Common myeloid progenitor, CD34-positive (primary cell): ENCODE measurements around the gene FHL5.

Experiments
- CTCF ChIA-PET: fragments of 350-600 bp; sonication (Branson Sonifier 250); formaldehyde crosslinking; loops from one replicate; lab custom pipeline; 2021; ENCODE audit warnings: antibody characterized with exemption; lab: Charles Lee
- POLR2A ChIA-PET: fragments of 350-600 bp; sonication (Branson Sonifier 250); formaldehyde crosslinking; loops from one replicate; lab custom pipeline; 2021; ENCODE audit warnings: antibody characterized with exemption; lab: Charles Lee
- DNase-seq, 3 donors: peaks; one replicate each; pipeline versions ENCODE4 v3.0.0 to v3.0.0-alpha.2; 2013
- H3K27ac ChIP-seq, 2 experiments: 1 replicate in 1 of 2; 2 replicates in 1 of 2; pipeline ENCODE4 v1.7.0; 2013; ENCODE audit warnings: inconsistent platforms in 2 of 2, low read length in 2 of 2, mild to moderate bottlenecking in 2 of 2, low read depth in 1 of 2, moderate library complexity in 1 of 2; ENCODE audit not compliant: severe bottlenecking in 2 of 2, insufficient read depth in 1 of 2, poor library complexity in 1 of 2
- H3K27me3 ChIP-seq, 5 experiments: replicated peaks in 2 of 5; 1 replicate in 3 of 5; 2 replicates in 2 of 5; pipeline versions ENCODE4 v1.6.1 to v1.7.0; 2013; ENCODE audit warnings: low read length in 4 of 5, mild to moderate bottlenecking in 2 of 5, moderate library complexity in 2 of 5, inconsistent platforms in 1 of 5; ENCODE audit not compliant: insufficient read depth in 5 of 5, control insufficient read depth in 4 of 5
- H3K36me3 ChIP-seq, 4 experiments: 1 replicate in 2 of 4; 2 replicates in 2 of 4; pipeline versions ENCODE4 v1.6.1 to v1.7.0; 2013; ENCODE audit warnings: low read length in 3 of 4, control low read depth in 1 of 4, mild to moderate bottlenecking in 1 of 4; ENCODE audit not compliant: control insufficient read depth in 4 of 4, insufficient read depth in 4 of 4
- H3K4me1 ChIP-seq, 4 experiments: 1 replicate in 3 of 4; 2 replicates in 1 of 4; pipeline versions ENCODE4 v1.6.1 to v1.7.1; 2013; ENCODE audit warnings: low read length in 3 of 4, mild to moderate bottlenecking in 3 of 4, control low read depth in 1 of 4, inconsistent platforms in 1 of 4, moderate library complexity in 1 of 4; ENCODE audit not compliant: control insufficient read depth in 4 of 4, insufficient read depth in 4 of 4; ENCODE audit errors: control extremely low read depth in 1 of 4
- H3K4me3 ChIP-seq, 7 experiments: 1 replicate in 4 of 7; 2 replicates in 3 of 7; pipeline versions ENCODE4 v1.5.1 to v1.7.0; 2013; ENCODE audit warnings: mild to moderate bottlenecking in 7 of 7, low read length in 6 of 7, moderate library complexity in 6 of 7, inconsistent platforms in 2 of 7, low read depth in 2 of 7, control low read depth in 1 of 7; ENCODE audit not compliant: insufficient read depth in 4 of 7, control insufficient read depth in 1 of 7; ENCODE audit errors: extremely low read depth in 1 of 7
- H3K9me3 ChIP-seq, 5 experiments: 1 replicate in 4 of 5; 2 replicates in 1 of 5; pipeline versions ENCODE4 v1.6.1 to v1.7.1; 2013; ENCODE audit warnings: low read length in 4 of 5, mild to moderate bottlenecking in 2 of 5, inconsistent platforms in 1 of 5, low read depth in 1 of 5, moderate library complexity in 1 of 5; ENCODE audit not compliant: control insufficient read depth in 4 of 5, insufficient read depth in 2 of 5; ENCODE audit errors: control extremely low read depth in 1 of 5
- WGBS: methylation state at CpG from one replicate; pipeline ENCODE4 v1.1.5; 2013; ENCODE audit not compliant: insufficient coverage; 5-methylcytosine and 5-hydroxymethylcytosine counted together

The FHL5 gene

DNA sequence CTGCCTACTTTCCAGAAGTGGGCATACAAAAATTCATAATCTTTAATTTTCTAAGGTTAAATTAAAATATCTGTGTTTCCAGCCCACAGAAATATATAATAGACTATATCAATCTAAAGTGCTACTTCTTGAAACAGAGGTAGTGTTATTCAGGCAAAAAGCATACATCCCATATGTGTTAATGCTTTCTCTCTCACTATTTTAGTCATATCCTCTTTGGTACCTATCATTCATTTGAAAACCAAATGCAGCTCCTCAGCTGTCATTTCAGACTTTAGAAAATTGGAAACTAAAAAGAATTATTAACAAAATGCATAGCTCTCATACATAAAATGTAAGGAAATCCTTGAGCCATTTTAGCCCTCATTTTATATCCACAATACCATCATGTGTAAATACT is 925 bp downstream of the FHL5 start:
- ChIA-PET POLR2A (no interaction called here), CTCF (no interaction called here)
- Histone ChIP-seq H3K27me3 (peaks cover 5 to 35% (median 16%) of the 10 kb centered on the region in 5 experiments), H3K27ac (no peak overlapping the region), H3K36me3 (no peaks in the 10 kb centered on the region), H3K4me1 (peaks cover 0 to 10% (median 0%) of the 10 kb centered on the region in 4 experiments), H3K4me3 (no peak overlapping the region), H3K9me3 (peaks cover 0 to 3% (median 0%) of the 10 kb centered on the region in 5 experiments)
- no peak for DNase-seq

DNA sequence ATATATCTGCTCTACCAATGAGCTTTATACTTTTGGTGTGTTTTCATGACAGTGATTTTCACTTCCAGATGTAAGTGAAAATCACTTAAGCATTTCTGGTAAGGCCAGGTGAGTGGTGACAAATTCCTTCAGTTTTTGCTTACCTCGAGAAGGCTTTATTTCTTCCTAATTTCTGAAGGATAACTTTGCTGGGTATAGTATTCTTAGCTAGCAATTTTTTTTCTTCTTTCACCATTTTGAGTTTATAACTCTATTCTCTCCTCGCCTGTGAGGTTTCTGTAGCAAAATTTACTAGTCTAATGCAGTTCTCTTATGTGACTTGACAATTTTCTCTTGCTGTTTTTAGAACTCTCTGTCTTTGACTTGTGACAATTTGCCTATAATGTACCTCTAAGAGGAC is 7.1 kb downstream of the FHL5 start:
- Histone ChIP-seq H3K27ac (no peak overlapping the region), H3K4me1 (no peaks in the 10 kb centered on the region), H3K36me3 (no peaks in the 10 kb centered on the region), H3K27me3 (peaks cover 0 to 6% (median 0%) of the 10 kb centered on the region in 5 experiments), H3K4me3 (no peak overlapping the region), H3K9me3 (peaks cover 0 to 25% (median 15%) of the 10 kb centered on the region in 5 experiments)
- DNase-seq: no peak
- ChIA-PET POLR2A (no interaction called here), CTCF (no interaction called here)
- WGBS: no CpG with 5 or more reads among the region's 2 CpGs

DNA sequence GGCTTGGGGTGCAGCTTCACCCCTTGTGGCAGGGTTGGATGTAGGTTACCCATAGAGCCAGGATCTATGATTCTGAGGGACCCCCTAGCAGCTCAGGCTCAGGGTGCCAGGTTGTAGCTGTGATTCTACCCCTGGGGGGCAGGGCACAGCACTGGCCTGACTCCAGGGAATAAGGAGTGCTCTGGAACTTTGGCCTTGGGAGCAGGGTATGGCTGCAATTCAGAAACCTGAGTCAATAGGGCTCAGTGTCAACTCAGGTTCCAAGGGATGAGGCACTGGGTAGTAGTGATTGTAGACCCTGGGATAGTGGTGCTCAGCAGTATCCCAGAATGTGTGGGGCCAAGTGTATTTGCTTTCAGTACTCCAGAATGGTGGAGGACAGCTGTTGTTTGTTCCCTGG is 8.6 kb downstream of the FHL5 start:
- ChIA-PET CTCF (no interaction called here), POLR2A (no interaction called here)
- Histone ChIP-seq H3K27ac (no peak overlapping the region), H3K36me3 (no peaks in the 10 kb centered on the region), H3K27me3 (peaks cover 0 to 3% (median 0%) of the 10 kb centered on the region in 5 experiments), H3K9me3 (peaks cover 0 to 22% (median 15%) of the 10 kb centered on the region in 5 experiments), H3K4me1 (no peaks in the 10 kb centered on the region), H3K4me3 (no peak overlapping the region)
- no peak for DNase-seq

DNA sequence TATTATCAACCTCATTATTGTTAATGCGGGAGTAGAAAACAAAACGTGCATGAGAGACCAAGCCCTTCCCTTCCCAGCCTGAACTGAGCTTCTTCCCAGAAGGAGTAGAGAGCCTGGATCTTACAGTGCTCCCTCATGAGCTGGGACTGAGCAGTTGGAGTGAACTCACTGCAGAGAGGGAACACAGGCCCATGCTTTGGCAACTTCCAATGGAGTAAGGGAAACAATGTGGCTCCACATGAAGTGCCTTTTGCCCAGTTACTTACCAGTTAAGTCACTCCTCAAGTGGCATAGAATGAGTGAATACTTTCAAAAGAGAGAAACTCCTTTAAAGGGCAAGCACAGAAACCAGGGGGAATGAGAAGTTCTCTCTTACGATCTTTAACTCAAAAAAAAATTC is 12.4 kb downstream of the FHL5 start:
- POLR2A ChIA-PET: no interaction called here
- no peaks in the 10 kb centered on the region for H3K4me1 ChIP-seq
- WGBS: 95% methylated on average over 2 of the region's 3 CpGs
- H3K36me3 ChIP-seq: no peaks in the 10 kb centered on the region
- peaks cover 0 to 5% (median 0%) of the 10 kb centered on the region in 5 experiments for H3K27me3 ChIP-seq
- H3K4me3 ChIP-seq: no peak overlapping the region
- CTCF ChIA-PET: interaction anchor here (1.0 to 1.5 kb wide), 2 partner anchors 9 to 32 kb away, joined by 3 to 5 read pairs; no protein-coding TSS in a partner anchor
- no peak for DNase-seq
- peaks cover 0 to 14% (median 10%) of the 10 kb centered on the region in 5 experiments for H3K9me3 ChIP-seq
- no peak overlapping the region for H3K27ac ChIP-seq

DNA sequence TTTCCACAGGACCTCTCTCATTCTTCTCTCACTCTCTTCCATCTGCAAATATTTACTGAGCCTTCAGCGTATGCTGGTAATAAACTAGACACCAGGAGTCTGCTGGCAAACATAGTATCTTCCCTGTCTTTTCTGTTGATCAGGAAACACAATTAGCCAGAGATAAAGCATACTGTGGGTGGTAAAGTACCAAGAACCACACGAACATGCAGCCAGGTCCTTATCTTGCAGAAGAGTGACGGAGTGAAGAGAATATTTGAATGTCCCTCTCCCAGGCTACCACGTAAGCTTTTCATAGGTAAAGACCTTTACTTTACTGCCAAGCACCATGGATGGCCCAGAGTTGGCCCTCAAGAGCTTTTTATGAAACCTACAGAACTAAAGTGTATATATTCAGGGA is 13.3 kb downstream of the FHL5 start:
- peaks cover 0 to 11% (median 4%) of the 10 kb centered on the region in 5 experiments for H3K9me3 ChIP-seq
- WGBS: 68% methylated on average over 4 of the region's 4 CpGs
- no peak overlapping the region for H3K27ac ChIP-seq
- peaks cover 0 to 5% (median 0%) of the 10 kb centered on the region in 5 experiments for H3K27me3 ChIP-seq
- H3K4me3 ChIP-seq: no peak overlapping the region
- H3K36me3 ChIP-seq: no peaks in the 10 kb centered on the region
- ChIA-PET CTCF (no interaction called here), POLR2A (no interaction called here)
- no peaks in the 10 kb centered on the region for H3K4me1 ChIP-seq
- peak in 2 of 3 donors; percentile 1 to 27 for DNase-seq

DNA sequence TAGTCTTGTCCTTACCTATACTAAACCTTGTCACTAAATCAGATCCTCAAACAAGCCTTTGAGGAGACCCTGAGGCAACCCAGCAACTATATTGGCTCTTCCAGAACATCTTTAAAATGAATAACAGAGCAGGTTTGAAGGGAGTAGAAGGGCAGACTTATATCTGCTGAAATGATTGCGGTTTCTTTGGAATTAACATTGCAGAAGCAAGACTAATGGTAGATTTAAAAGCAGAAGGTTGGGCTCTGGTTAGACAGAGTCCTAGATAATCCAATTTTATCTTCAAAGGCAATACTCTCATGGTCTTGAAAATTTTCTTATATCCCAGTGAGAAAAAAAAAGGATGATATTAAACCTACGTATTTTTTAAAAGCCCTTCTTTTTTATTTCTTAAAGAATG is 19.1 kb downstream of the FHL5 start:
- H3K9me3 ChIP-seq: no peaks in the 10 kb centered on the region
- H3K27ac ChIP-seq: no peak overlapping the region
- no peaks in the 10 kb centered on the region for H3K4me1 ChIP-seq
- no peak overlapping the region for H3K4me3 ChIP-seq
- no peak for DNase-seq
- H3K27me3 ChIP-seq: peaks cover 0 to 4% (median 0%) of the 10 kb centered on the region in 5 experiments
- WGBS: 100% methylated on average over 1 of the region's 2 CpGs
- ChIA-PET CTCF (interaction anchor here (1.5 kb wide), 1 partner anchor 9 kb away, joined by 3 read pairs; no protein-coding TSS in a partner anchor), POLR2A (no interaction called here)
- H3K36me3 ChIP-seq: no peaks in the 10 kb centered on the region

DNA sequence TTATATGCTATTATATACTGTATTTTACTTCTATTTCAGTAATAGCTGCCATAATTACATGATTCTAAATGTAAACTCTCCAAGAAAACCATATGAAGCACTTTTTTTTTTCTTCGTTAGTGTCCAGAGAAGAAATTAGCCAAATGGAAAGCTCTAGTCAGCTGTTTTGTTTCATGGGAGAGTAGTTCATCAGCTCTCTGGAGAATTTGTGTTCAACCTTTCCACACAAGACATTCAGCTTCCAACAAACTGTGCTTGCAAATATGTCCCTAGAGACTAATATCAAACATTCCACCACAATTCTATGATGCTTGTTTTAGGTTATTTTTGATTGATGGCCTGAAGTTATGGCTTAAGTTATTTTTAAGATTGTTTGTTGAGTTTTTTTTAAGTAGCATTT is 19.5 kb downstream of the FHL5 start:
- no CpG with 5 or more reads among the region's 1 CpG for WGBS
- Histone ChIP-seq H3K4me3 (no peak overlapping the region), H3K9me3 (no peaks in the 10 kb centered on the region), H3K27me3 (peaks cover 0 to 4% (median 0%) of the 10 kb centered on the region in 5 experiments), H3K4me1 (no peaks in the 10 kb centered on the region), H3K27ac (no peak overlapping the region), H3K36me3 (no peaks in the 10 kb centered on the region)
- ChIA-PET CTCF (interaction anchor here (1.5 kb wide), 1 partner anchor 10 kb away, joined by 3 read pairs; no protein-coding TSS in a partner anchor), POLR2A (no interaction called here)
- DNase-seq: no peak
